ENCODE results near the gene SPDL1.

SPDL1 gene

GRCh38 chr5:169634606-169635005 lies 51.0 kb downstream of the SPDL1 start:
- no peaks in the 10 kb centered on the region for H3K4me1 ChIP-seq (ENCODE audit: control insufficient read depth, insufficient read depth, low read length)
- H3K9ac ChIP-seq (ENCODE audit: low read depth, low read length) = no peak overlapping the region
- peaks cover 3% of the 10 kb centered on the region for H3K9me3 ChIP-seq (ENCODE audit: control insufficient read depth, insufficient read depth, low read length)
- no peaks in the 10 kb centered on the region for H3K36me3 ChIP-seq (ENCODE audit: control insufficient read depth, insufficient read depth, low read length)
- H3K4me3 ChIP-seq (ENCODE audit: low read depth, low read length) = no peak overlapping the region
- H3K27me3 ChIP-seq (ENCODE audit: control insufficient read depth, insufficient read depth, low read length) = peaks cover 6% of the 10 kb centered on the region

- no peaks in the 10 kb centered on the region for H3K4me1 ChIP-seq (ENCODE audit: control insufficient read depth, insufficient read depth, low read length)
- H3K4me3 ChIP-seq (ENCODE audit: low read depth, low read length) = peak overlapping the region; percentile 75
- no peak overlapping the region for H3K9ac ChIP-seq (ENCODE audit: low read depth, low read length)
- peaks cover 6% of the 10 kb centered on the region for H3K27me3 ChIP-seq (ENCODE audit: control insufficient read depth, insufficient read depth, low read length)
- H3K36me3 ChIP-seq (ENCODE audit: control insufficient read depth, insufficient read depth, low read length) = no peaks in the 10 kb centered on the region
- H3K9me3 ChIP-seq (ENCODE audit: control insufficient read depth, insufficient read depth, low read length) = peaks cover 3% of the 10 kb centered on the region
Observed at GRCh38 chr5:169635936-169636335, 52.4 kb downstream of the SPDL1 start.

DNA sequence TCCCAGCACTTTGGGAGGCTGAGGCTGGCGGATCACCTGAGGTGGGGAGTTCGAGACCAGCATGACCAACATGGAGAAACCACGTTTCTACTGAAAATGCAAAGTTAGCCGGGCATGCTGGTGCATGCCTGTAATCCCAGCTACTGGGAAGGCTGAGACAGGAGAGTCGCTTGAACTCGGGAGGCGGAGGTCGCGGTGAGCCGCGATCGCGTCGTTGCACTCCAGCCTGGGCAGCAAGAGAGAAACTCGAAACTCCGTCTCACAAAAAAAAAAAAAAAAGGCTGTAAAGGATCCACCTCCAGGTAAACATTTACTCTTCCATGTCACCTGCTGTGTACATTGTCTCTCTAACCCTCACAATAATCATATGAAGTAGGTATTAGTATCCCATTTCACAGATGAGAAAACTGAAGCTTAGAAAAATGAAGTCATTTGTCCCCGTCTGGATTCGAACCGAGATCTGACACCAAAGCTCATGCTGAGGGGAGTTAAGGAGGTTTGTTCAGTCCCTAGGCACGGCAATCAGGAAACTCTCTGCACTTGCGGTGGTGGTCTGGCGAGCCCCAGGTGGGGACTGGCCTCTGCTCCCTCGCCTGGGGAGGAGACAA lies 53.0 kb downstream of the SPDL1 start:
- Histone ChIP-seq H3K27me3 (ENCODE audit: control insufficient read depth, insufficient read depth, low read length) (peaks cover 6% of the 10 kb centered on the region), H3K4me1 (ENCODE audit: control insufficient read depth, insufficient read depth, low read length) (no peaks in the 10 kb centered on the region), H3K36me3 (ENCODE audit: control insufficient read depth, insufficient read depth, low read length) (no peaks in the 10 kb centered on the region), H3K4me3 (ENCODE audit: low read depth, low read length) (peak overlapping the region; percentile 75), H3K9me3 (ENCODE audit: control insufficient read depth, insufficient read depth, low read length) (peaks cover 3% of the 10 kb centered on the region), H3K9ac (ENCODE audit: low read depth, low read length) (peak overlapping the region; percentile 55)

DNA sequence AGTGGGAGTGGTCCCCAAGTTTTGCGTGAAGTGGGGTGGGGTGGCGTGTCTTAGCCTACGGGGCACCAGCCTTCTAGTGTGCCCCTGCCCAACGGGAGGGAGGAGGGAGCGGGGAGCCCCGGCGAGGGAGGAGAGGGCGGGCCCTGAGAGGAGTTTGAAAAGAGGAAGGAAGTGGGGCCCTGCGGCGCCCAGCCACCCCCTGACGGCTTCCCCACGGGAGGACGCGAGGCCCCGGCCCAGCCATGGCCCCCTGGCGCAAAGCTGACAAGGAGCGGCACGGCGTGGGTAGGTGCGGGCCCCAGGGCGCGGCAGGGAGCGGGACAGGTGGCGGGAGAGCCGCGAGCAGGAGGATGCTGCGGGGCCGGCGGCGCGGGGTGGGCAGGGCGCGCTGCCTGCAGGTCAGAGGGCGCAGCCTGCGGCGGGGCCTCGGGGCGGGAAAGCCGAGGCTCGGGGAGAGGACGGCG lies 53.5 kb downstream of the SPDL1 start, which contains the start of gene DOCK2:
Gene DOCK2, plus strand, starts transcription at position 191 of the 464 bp plus-strand sequence. Its CDS starts 52 bp downstream, at position 243.
- H3K9ac ChIP-seq (ENCODE audit: low read depth, low read length) = peak within 1 kb of the TSS; percentile 55

DNA sequence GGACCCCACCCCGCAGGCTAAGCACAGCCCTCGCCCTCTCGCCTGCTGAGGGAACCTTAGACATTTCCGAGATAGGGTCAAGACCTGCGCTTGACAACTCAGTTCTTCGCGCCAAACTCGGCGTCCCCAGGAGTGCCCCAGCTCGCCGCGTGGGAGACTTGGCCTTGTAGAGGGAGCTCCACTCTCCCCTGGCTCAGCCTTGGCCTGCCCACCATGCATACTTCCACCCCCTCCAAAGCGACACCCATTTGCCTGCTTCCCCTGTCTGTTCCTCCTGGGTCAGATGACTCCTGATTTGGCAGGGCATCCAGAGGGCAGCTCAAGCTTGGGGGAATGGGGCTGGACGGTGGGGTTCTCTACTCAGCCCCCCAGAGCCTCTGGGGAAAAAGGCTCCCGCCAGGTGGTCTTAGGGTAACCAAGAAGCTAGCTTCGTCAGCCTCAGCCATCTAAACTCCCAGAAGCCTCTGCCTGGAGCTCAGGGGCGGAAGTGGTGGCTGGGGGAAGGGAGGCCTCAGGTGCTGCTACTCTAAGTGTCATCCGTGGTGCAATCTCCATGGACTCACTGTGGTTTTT lies 54.1 kb downstream of the SPDL1 start:
- Histone ChIP-seq H3K9ac (ENCODE audit: low read depth, low read length) (peak overlapping the region; percentile 55), H3K4me1 (ENCODE audit: control insufficient read depth, insufficient read depth, low read length) (no peaks in the 10 kb centered on the region), H3K27me3 (ENCODE audit: control insufficient read depth, insufficient read depth, low read length) (peaks cover 6% of the 10 kb centered on the region), H3K4me3 (ENCODE audit: low read depth, low read length) (peak overlapping the region; percentile 75), H3K9me3 (ENCODE audit: control insufficient read depth, insufficient read depth, low read length) (peaks cover 3% of the 10 kb centered on the region), H3K36me3 (ENCODE audit: control insufficient read depth, insufficient read depth, low read length) (no peaks in the 10 kb centered on the region)

More for the DNA sequence above, 53.5 kb downstream of the SPDL1 start, which contains the start of gene DOCK2:
- peak within 1 kb of the TSS; percentile 75 for H3K4me3 ChIP-seq (ENCODE audit: low read depth, low read length)
- no peaks in the 10 kb centered on the region for H3K36me3 ChIP-seq (ENCODE audit: control insufficient read depth, insufficient read depth, low read length)
- no peaks in the 10 kb centered on the region for H3K4me1 ChIP-seq (ENCODE audit: control insufficient read depth, insufficient read depth, low read length)
- H3K9me3 ChIP-seq (ENCODE audit: control insufficient read depth, insufficient read depth, low read length) = peaks cover 3% of the 10 kb centered on the region
- H3K27me3 ChIP-seq (ENCODE audit: control insufficient read depth, insufficient read depth, low read length) = peaks cover 6% of the 10 kb centered on the region

- Histone ChIP-seq H3K36me3 (ENCODE audit: control insufficient read depth, insufficient read depth, low read length) (no peaks in the 10 kb centered on the region), H3K4me3 (ENCODE audit: low read depth, low read length) (no peak overlapping the region), H3K9me3 (ENCODE audit: control insufficient read depth, insufficient read depth, low read length) (peaks cover 3% of the 10 kb centered on the region), H3K9ac (ENCODE audit: low read depth, low read length) (no peak overlapping the region), H3K27me3 (ENCODE audit: control insufficient read depth, insufficient read depth, low read length) (peaks cover 2% of the 10 kb centered on the region), H3K4me1 (ENCODE audit: control insufficient read depth, insufficient read depth, low read length) (no peaks in the 10 kb centered on the region)
Observed at GRCh38 chr5:169641253-169641652, 57.7 kb downstream of the SPDL1 start.

DNA sequence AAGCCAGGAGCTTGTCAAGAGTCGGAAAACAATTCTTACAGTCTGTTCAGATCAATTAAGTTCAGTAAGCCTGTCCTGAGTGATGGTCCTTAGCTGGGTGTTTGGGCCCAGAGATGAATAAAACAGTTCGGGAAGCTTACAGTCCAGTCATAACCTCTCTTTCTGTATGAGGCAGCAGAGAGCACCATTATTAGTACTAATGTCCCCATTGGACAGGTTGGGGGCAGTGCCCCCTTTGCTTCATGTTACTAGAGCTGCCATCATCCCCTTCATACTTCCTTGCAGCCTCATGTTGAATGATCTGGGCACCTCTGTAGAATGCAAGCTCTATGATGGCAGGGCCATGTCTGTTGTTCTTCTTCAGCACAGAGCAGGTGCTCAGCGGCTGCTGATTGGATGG lies 63.3 kb downstream of the SPDL1 start:
- Histone ChIP-seq H3K9me3 (ENCODE audit: control insufficient read depth, insufficient read depth, low read length) (no peaks in the 10 kb centered on the region), H3K4me1 (ENCODE audit: control insufficient read depth, insufficient read depth, low read length) (peaks cover 4% of the 10 kb centered on the region), H3K9ac (ENCODE audit: low read depth, low read length) (no peak overlapping the region), H3K4me3 (ENCODE audit: low read depth, low read length) (no peak overlapping the region), H3K36me3 (ENCODE audit: control insufficient read depth, insufficient read depth, low read length) (no peaks in the 10 kb centered on the region), H3K27me3 (ENCODE audit: control insufficient read depth, insufficient read depth, low read length) (no peaks in the 10 kb centered on the region)

DNA sequence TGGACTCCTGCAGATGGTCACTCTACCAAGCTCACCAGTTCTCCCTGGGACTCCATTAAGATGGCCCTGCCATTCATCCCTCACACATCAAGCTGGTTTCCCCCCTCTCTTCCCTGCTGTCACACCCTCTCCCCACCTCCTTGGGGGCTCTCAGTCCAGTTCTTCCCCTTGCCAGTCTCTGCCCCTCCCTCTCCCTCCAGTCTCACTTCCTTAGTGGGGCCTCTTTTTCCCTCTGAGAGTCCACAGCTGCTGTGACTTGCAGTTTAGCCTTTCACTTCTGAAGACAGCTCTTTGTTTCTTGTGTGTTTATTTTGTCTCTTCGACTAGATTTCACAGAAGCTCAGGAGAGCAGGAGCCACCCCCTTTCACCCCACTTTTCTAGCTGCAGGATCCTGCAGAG lies 64.0 kb downstream of the SPDL1 start:
- H3K36me3 ChIP-seq (ENCODE audit: control insufficient read depth, insufficient read depth, low read length) = no peaks in the 10 kb centered on the region
- no peaks in the 10 kb centered on the region for H3K27me3 ChIP-seq (ENCODE audit: control insufficient read depth, insufficient read depth, low read length)
- H3K9ac ChIP-seq (ENCODE audit: low read depth, low read length) = no peak overlapping the region
- H3K4me3 ChIP-seq (ENCODE audit: low read depth, low read length) = no peak overlapping the region
- no peaks in the 10 kb centered on the region for H3K9me3 ChIP-seq (ENCODE audit: control insufficient read depth, insufficient read depth, low read length)
- peaks cover 4% of the 10 kb centered on the region for H3K4me1 ChIP-seq (ENCODE audit: control insufficient read depth, insufficient read depth, low read length)

- Histone ChIP-seq H3K36me3 (ENCODE audit: control insufficient read depth, insufficient read depth, low read length) (no peaks in the 10 kb centered on the region), H3K4me3 (ENCODE audit: low read depth, low read length) (no peak overlapping the region), H3K4me1 (ENCODE audit: control insufficient read depth, insufficient read depth, low read length) (peaks cover 4% of the 10 kb centered on the region), H3K27me3 (ENCODE audit: control insufficient read depth, insufficient read depth, low read length) (no peaks in the 10 kb centered on the region), H3K9me3 (ENCODE audit: control insufficient read depth, insufficient read depth, low read length) (no peaks in the 10 kb centered on the region), H3K9ac (ENCODE audit: low read depth, low read length) (no peak overlapping the region)
Observed at GRCh38 chr5:169648725-169649310, 65.2 kb downstream of the SPDL1 start.

- Histone ChIP-seq H3K9me3 (ENCODE audit: control insufficient read depth, insufficient read depth, low read length) (no peaks in the 10 kb centered on the region), H3K9ac (ENCODE audit: low read depth, low read length) (no peak overlapping the region), H3K27me3 (ENCODE audit: control insufficient read depth, insufficient read depth, low read length) (no peaks in the 10 kb centered on the region), H3K4me3 (ENCODE audit: low read depth, low read length) (no peak overlapping the region), H3K4me1 (ENCODE audit: control insufficient read depth, insufficient read depth, low read length) (peaks cover 4% of the 10 kb centered on the region), H3K36me3 (ENCODE audit: control insufficient read depth, insufficient read depth, low read length) (no peaks in the 10 kb centered on the region)
Observed at GRCh38 chr5:169649486-169649885, 65.9 kb downstream of the SPDL1 start.

DNA sequence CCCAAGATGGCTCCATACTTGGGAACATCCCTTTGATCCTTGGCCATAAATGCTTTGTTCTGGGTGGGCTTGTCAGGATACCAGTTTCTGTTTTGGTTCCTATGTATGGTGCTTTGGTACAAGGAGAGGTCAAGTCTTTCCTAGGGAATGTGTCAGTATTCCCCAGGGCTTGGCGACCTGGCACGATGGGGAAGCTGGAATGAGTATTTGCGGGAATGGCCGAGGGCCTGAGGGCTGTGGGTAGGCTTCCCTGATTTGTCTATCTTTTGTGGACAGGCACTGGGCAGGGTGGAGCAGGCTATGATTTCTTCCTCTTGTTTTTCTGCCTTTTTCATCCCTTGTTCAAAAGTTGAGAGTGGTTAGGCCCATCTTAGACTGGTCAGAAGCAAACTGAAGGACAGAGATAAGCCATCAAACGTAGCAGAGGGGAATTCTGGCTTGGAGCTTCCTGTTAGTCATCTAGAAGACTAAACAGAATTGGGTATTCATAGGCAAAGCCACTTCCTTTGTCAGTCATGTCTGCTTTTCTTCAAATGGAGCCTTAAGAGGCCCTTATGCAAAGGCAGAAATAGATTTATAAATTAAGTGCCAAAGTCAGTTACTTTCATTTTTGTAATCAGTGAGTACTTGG lies 67.2 kb downstream of the SPDL1 start:
- Histone ChIP-seq H3K4me1 (ENCODE audit: control insufficient read depth, insufficient read depth, low read length) (peaks cover 4% of the 10 kb centered on the region), H3K27me3 (ENCODE audit: control insufficient read depth, insufficient read depth, low read length) (no peaks in the 10 kb centered on the region), H3K9me3 (ENCODE audit: control insufficient read depth, insufficient read depth, low read length) (no peaks in the 10 kb centered on the region), H3K4me3 (ENCODE audit: low read depth, low read length) (no peak overlapping the region), H3K36me3 (ENCODE audit: control insufficient read depth, insufficient read depth, low read length) (no peaks in the 10 kb centered on the region), H3K9ac (ENCODE audit: low read depth, low read length) (no peak overlapping the region)

All from iPS-15b (cell line).